HTR-8/SVneo (cell line): ENCODE results near the gene PSMF1.

Experiments
- DNase-seq: peaks from one replicate; pipeline ENCODE4 v3.0.0; 2011; ENCODE audit warnings: low spot score, mixed read lengths; ENCODE audit not compliant: insufficient read length
- FAIRE-seq: peaks from 2 replicates; lab custom pipeline; 2011; peaks lifted over from hg19 to GRCh38; lab: Jason Lieb, UNC

PSMF1 gene

DNA sequence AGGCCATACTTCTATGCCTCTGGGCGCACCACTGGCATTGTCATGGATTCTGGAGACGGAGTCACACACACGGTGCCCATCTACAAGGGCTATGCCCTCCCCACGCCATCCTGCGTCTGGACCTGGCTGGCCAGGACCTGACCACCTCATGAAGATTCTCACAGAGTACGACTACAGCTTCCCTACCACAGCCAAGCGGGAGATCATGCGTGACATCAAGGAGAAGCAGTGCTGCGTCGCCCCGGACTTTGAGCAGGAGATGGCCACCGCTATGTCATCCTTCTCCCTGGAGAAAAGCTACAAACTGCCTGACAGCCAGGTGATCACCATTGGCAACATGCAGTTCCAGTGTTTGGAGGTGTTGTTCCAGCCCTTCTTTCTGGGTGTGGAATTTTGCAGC, 42.6 kb downstream of the PSMF1 start:
- no peak for FAIRE-seq
- no peak for DNase-seq

DNA sequence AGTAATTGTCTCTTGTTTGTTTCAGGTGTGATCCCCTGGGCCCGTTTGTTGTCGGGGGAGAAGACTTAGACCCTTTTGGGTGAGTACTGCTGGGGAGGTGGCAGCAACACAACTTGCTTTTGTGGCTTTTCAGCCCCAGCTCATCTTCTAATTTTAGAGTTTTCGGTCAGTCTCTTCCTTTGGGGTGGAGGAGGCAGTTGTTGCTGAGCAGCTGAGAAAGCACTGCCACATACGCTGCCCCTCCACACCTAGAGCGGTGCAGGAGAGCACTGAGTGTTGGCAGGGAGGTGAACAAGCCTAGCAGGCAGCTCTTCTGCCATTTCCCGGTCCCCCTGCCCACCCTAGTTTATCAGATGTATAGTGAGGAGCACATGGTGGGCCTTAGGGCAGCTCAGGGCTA, 44.7 kb downstream of the PSMF1 start:
- FAIRE-seq = no peak

DNA sequence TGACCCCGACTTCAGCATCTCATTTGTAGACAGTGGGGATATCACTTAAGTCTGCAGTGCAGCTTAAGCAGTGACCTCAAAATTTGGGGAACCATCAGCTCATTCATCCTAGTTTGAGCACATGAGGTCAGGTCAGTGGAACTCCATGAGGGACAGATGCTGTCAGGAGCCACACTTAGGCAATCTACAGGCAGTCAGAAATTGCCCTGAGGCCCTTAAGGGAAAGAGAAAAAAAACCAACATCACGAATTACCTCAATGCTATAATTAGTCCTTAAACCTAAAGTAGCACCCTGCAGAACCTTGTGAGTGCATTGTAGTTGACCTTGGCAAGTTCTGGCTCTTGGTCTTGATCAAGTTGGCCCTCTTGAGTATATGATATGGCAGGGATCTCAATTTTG, 45.3 kb downstream of the PSMF1 start:
- FAIRE-seq (no peak), DNase-seq (no peak)

More for the DNA sequence above, 44.7 kb downstream of the PSMF1 start:
- DNase-seq = no peak

- FAIRE-seq = no peak
- no peak for DNase-seq
Measured at GRCh38 chr20:1164871-1165270, 46.5 kb downstream of the PSMF1 start.

- FAIRE-seq = no peak
Measured at GRCh38 chr20:1165521-1165920, 47.1 kb downstream of the PSMF1 start.

DNA sequence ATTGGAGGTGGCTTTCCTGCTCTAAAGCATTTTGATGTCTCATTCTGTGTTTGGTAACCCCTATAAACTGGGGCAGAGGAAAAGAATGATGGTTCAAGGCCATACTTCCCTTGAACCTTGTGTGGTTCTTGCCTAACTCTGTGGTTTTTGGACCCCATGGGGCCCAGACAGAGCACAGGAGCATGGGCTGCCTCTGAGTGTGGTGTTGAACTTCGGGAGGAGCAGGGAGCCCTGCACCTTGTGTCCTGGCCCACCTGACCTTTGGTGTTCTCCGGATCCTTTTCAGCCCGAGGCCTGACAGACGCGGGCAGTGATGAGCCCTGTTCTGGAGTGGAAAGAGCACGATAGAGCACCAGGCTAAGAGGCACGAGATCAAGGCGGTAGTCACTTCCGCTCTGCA, 47.5 kb downstream of the PSMF1 start:
- DNase-seq (no peak), FAIRE-seq (no peak)

More at GRCh38 chr20:1165521-1165920, 47.1 kb downstream of the PSMF1 start:
- DNase-seq = no peak

DNA sequence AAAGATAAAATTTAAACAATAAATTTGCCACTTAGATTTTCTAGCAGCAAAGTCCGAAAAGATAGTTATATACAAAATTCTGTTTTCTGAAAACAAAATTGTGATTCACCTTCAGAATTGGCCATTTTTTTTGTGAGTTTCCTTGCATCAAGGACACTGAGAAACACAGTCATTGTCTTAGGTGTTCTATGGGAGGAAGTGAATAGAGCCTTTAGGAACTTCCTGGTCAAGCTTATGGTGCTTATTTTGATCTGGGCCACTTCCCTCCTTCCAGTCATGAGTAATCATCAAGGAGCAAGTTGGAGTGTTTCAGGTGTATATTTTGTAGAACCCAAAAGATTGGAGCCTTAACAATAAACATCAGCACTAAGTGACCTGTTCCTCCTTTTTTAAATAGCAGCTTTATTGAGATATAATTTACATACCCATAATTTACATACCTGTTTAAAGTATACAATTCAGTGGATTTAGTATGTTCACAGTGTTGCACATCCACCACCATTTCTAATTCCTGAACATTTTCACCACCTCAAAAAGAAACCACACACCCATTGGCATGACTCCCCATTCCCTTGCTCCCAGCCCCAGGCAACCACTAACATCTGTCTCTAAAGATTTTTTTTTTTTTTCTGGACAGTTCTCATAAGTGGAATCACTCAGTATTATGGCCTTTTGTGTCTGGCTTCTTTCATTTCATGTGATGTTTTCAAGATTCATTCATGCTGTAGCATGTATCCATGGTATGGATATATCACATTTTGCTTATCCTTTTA, 48.7 kb downstream of the PSMF1 start:
- FAIRE-seq = no peak

DNA sequence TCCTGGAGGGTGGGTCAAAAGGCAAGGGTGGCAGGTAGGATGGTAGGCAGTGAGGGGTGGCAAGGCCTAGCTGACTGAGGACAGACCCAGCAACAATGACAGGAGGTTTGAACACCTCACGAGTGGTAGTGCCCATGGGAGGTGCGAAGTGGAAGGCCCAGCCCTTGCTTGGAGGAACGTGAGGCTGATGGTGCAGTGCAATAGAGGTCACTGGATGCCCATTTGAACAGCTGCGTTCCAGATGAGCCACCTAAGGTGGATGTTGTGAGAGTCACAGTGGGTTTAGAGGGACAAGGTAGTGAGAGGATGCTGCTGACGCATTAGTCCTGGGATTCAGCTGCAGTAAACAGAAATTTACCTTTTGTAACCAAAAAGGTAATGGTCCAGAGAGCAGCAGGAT, 50.8 kb downstream of the PSMF1 start:
- no peak for FAIRE-seq

More for the DNA sequence above, 48.7 kb downstream of the PSMF1 start:
- DNase-seq = no peak

DNA sequence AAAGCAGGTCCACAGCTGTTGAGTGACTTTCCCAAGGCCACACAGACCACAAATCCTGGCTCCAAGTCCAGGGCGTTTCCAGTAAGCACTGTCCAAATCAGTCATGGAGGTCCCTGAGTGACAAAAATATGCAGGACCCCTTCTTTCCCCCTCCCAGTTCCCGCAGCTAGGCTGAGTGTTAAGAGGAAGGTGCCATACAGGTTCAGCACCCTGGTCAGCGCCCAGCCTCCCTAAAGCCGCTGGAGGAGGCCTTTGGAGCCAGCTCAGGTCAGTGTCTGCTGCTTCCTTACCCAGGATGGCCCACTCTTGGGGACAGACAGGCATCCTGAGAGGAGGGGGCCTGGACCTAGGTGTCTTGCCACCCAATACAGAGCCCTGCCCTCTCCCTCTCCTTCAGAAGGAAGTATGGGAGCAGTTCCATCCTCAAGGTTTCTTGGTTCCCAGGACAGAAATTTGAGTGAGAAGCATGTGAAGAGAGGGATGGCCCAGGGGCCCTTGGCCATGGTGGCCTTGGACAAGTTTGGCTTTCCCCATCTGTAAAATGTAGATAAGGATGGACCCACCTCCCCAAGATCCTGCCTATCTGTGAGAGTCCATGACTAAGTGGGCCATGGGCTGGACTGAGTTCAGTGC, 53.2 kb downstream of the PSMF1 start:
- no peak for FAIRE-seq
- DNase-seq = peak; percentile 38

More for the DNA sequence above, 50.8 kb downstream of the PSMF1 start:
- DNase-seq = no peak

- DNase-seq (no peak), FAIRE-seq (no peak)
Measured at GRCh38 chr20:1173698-1174097, 55.3 kb downstream of the PSMF1 start.

- DNase-seq (no peak), FAIRE-seq (peak; percentile 23)
Measured at GRCh38 chr20:1174787-1175186, 56.4 kb downstream of the PSMF1 start.

- no peak for DNase-seq
- no peak for FAIRE-seq
Measured at GRCh38 chr20:1177680-1178079, 59.3 kb downstream of the PSMF1 start.

GRCh38 chr20:1178103-1178502, 59.7 kb downstream of the PSMF1 start:
- FAIRE-seq = no peak
- no peak for DNase-seq

- FAIRE-seq = no peak
- no peak for DNase-seq
Measured at GRCh38 chr20:1178623-1179022, 60.2 kb downstream of the PSMF1 start.

DNA sequence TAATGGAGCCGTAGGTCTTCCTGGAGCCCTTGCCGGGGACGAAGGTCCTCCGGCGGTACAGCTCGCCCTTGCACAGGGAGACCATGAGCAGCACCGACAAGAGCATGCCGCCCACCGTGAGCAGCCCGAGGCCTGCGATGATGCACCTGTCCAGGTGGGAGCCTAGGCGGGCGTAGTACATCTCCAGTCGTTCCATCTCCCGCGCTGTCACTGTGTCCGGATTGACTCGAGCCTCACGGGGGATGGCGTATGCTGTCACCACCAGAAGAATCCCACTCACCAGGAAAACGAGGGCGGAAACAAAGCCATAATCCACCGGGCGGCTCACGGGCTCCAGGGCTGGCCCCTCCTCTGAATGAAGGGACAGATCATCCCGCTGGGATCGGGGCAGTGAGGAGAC, 62.5 kb downstream of the PSMF1 start:
- FAIRE-seq = no peak
- no peak for DNase-seq

DNA sequence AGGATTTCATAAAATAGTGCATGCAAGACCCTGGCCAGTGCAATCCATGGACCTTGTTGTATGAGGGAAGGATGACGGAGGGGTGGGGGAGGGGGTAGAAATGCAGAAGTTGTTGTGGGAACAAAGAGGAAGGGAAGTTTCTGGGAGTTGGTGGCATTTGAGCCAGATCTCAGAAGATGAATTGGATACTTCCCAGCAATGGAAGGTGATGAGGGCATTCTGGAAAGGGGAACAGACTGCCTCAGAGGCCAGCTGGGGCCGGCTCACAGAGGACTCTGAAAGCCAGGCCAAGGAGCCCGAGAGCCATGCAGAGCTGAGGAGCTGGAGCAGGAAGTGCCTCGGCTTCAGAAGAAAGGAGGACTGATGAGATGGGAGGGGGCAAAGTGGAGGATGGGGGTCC, 63.7 kb downstream of the PSMF1 start:
- no peak for FAIRE-seq
- no peak for DNase-seq

GRCh38 chr20:1183153-1183552, 64.8 kb downstream of the PSMF1 start:
- no peak for DNase-seq
- no peak for FAIRE-seq

DNA sequence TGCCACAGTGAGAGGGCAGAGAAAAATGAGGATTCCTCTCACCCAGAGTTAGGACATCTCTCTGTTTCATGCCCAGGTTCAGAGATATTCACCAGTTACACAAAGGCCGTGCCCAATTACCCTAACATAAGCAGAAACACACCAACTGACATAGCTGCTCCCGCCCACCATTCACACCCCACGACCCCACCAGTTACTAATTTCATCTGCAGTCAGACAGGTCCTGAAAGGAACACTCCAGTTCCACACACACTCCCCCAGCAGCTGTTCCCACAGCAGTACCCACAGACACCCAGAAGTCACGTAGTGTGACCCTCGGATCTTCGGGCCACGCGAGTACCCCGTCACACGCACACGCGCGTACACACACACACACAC, 65.8 kb downstream of the PSMF1 start:
- no peak for FAIRE-seq
- DNase-seq = no peak

DNA sequence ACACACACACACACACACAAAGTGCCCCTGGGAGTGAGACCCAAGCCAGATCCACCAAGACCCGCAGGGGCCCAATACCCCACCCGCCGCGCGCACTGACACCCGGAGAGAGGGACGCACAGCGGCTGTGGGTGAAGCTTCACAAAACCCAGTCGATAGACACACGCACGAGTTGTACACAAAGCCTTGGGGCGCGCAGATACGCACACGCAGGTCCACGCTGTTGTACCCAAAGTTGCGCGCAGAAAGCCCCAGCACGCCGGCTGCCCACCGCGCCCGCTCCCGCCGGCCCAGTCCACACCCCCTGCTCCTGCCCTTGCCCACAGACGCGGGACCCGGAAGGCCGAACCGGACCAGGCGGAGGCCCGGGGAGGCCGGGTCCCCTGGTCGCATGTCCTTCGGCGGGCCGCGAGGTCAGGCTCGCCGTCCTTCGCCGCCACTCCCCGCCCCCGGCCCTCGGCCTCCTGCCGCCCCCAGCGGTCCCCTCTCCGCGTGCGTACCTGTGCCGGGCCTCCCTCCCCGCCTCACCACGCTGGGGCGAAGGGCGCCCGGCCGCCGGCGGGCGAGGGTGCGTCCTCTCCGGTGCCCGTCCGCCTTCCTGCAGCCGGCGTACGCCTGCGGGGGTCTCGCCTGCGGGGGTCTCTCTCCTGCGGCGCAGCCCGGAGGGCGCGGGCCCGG, 66.4 kb downstream of the PSMF1 start, which contains the start of gene TMEM74B:
Gene TMEM74B (minus strand): TSS at position 344 of the 678 bp plus-strand sequence. CDS start 1,180 bp downstream, outside the sequence.
- FAIRE-seq (peak; percentile 71), DNase-seq (no peak)

GRCh38 chr20:1185316-1185741, 66.9 kb downstream of the PSMF1 start:
- DNase-seq (peak; percentile 34), FAIRE-seq (no peak)

- DNase-seq = peak; percentile 79
- no peak for FAIRE-seq
Measured at GRCh38 chr20:1185790-1186334, 67.5 kb downstream of the PSMF1 start.
